Endothelial cell of umbilical vein (primary cell): ENCODE results near the gene RAB7B.

ENCODE experiments used
- CTCF ChIP-seq, 2 donors: IDR thresholded peaks; 1 replicate in 1 of 2; 2 replicates in 1 of 2; pipeline ENCODE4 v1.5.1; 2011; ENCODE audit warnings: low read length in 2 of 2, mild to moderate bottlenecking in 2 of 2, moderate library complexity in 2 of 2, control low read depth in 1 of 2, inconsistent platforms in 1 of 2, low read depth in 1 of 2; ENCODE audit not compliant: insufficient read depth in 1 of 2; ENCODE audit errors: extremely low read depth in 1 of 2
- POLR2A ChIP-seq: IDR thresholded peaks from 2 replicates; pipeline ENCODE4 v1.6.1; 2012; ENCODE audit warnings: low read depth, mild to moderate bottlenecking, control low read depth, low read length

- TF ChIP-seq CTCF (IDR thresholded peaks at IDR 0.05; ENCODE audit: extremely low read depth in 1 of 2, insufficient read depth in 1 of 2, low read depth in 1 of 2, low read length in 2 of 2) (no peak), POLR2A (no peak)
These were observed 10.1 kb downstream of the RAB7B start for GRCh38 chr1:205993068-205993467.
